Fibroblast of skin of abdomen (primary cell): ENCODE data around the gene GPC3.

Experiments used
- DNase-seq: peaks from one replicate; pipeline ENCODE4 v3.0.0-alpha.2; 2013

GPC3 gene

GRCh38 chrX:133881893-133882292, 103.5 kb downstream of the GPC3 start:
- no peak for DNase-seq

GRCh38 chrX:133881007-133881406, 104.4 kb downstream of the GPC3 start:
- no peak for DNase-seq

- DNase-seq: no peak
Observed at GRCh38 chrX:133880032-133880443, 105.4 kb downstream of the GPC3 start.

GRCh38 chrX:133878710-133879109, 106.7 kb downstream of the GPC3 start:
- DNase-seq: no peak

- DNase-seq: no peak
Observed at GRCh38 chrX:133876646-133877045, 108.7 kb downstream of the GPC3 start.

- DNase-seq: no peak
Observed at GRCh38 chrX:133869270-133869669, 116.1 kb downstream of the GPC3 start.

GRCh38 chrX:133868682-133869081, 116.7 kb downstream of the GPC3 start:
- no peak for DNase-seq

- DNase-seq: no peak
Observed at GRCh38 chrX:133868250-133868649, 117.1 kb downstream of the GPC3 start.

- no peak for DNase-seq
Observed at GRCh38 chrX:133865761-133866471, 119.5 kb downstream of the GPC3 start.

GRCh38 chrX:133864236-133864635, 121.2 kb downstream of the GPC3 start:
- no peak for DNase-seq

- peak; percentile 51 for DNase-seq
Observed at GRCh38 chrX:133859860-133860259, 125.5 kb downstream of the GPC3 start.

- DNase-seq: no peak
Observed at GRCh38 chrX:133859336-133859735, 126.1 kb downstream of the GPC3 start.

- no peak for DNase-seq
Observed at GRCh38 chrX:133857640-133858269, 127.6 kb downstream of the GPC3 start.

GRCh38 chrX:133856819-133857218, 128.6 kb downstream of the GPC3 start:
- no peak for DNase-seq

GRCh38 chrX:133854290-133854689, 131.1 kb downstream of the GPC3 start:
- DNase-seq: peak; percentile 4

GRCh38 chrX:133852837-133853356, 132.5 kb downstream of the GPC3 start:
- no peak for DNase-seq

GRCh38 chrX:133852401-133852800, 133.0 kb downstream of the GPC3 start:
- DNase-seq: no peak

- no peak for DNase-seq
Observed at GRCh38 chrX:133850399-133850798, 135.0 kb downstream of the GPC3 start.

- DNase-seq: no peak
Observed at GRCh38 chrX:133849676-133850075, 135.7 kb downstream of the GPC3 start.

- DNase-seq: no peak
Observed at GRCh38 chrX:133847340-133847994, 137.9 kb downstream of the GPC3 start.

- DNase-seq: no peak
Observed at GRCh38 chrX:133846311-133846710, 139.1 kb downstream of the GPC3 start.

- DNase-seq: no peak
Observed at GRCh38 chrX:133840415-133840814, 145.0 kb downstream of the GPC3 start.
